CD14-positive monocyte (primary cell): Measurements from ENCODE around the gene MBD5. TPM values are rescaled to one million over a fixed set of nuclear protein-coding genes. Genes with fewer than 3 reads are reported as not detected.

Experiments
- DNase-seq, 3 donors: peaks; one replicate each; pipeline ENCODE4 v3.0.0-alpha.2; 2011 to 2022
- H2AFZ ChIP-seq: 2 replicates; pipeline ENCODE4 v1.6.0; 2012; ENCODE audit warnings: mild to moderate bottlenecking, low read depth, low read length, inconsistent platforms; ENCODE audit not compliant: insufficient read depth, poor library complexity, severe bottlenecking
- H3K27ac ChIP-seq, 2 donors: 1 replicate in 1 of 2; 2 replicates in 1 of 2; pipeline ENCODE4 v1.5.1; 2012 to 2013; ENCODE audit warnings: low read length in 2 of 2, control low read depth in 1 of 2, inconsistent platforms in 1 of 2, low read depth in 1 of 2, mild to moderate bottlenecking in 1 of 2
- H3K27me3 ChIP-seq, 2 donors: one replicate each; pipeline versions ENCODE4 v1.6.0 to v1.6.1; 2011 to 2013; ENCODE audit warnings: low read length in 2 of 2; ENCODE audit not compliant: control insufficient read depth in 2 of 2, insufficient read depth in 2 of 2
- H3K36me3 ChIP-seq, 2 donors: replicated peaks in 1 of 2; 1 replicate in 1 of 2; 2 replicates in 1 of 2; pipeline versions ENCODE4 v1.5.1 to v1.6.1; 2012 to 2013; ENCODE audit warnings: low read length in 2 of 2, control low read depth in 1 of 2, inconsistent platforms in 1 of 2, mild to moderate bottlenecking in 1 of 2; ENCODE audit not compliant: insufficient read depth in 2 of 2, control insufficient read depth in 1 of 2
- H3K4me1 ChIP-seq, 2 donors: 1 replicate in 1 of 2; 2 replicates in 1 of 2; pipeline versions ENCODE4 v1.5.1 to v1.6.1; 2012 to 2013; ENCODE audit warnings: low read length in 2 of 2, control low read depth in 1 of 2, inconsistent platforms in 1 of 2, mild to moderate bottlenecking in 1 of 2, moderate library complexity in 1 of 2; ENCODE audit not compliant: insufficient read depth in 2 of 2, control insufficient read depth in 1 of 2
- H3K4me2 ChIP-seq: replicated peaks from 2 replicates; pipeline ENCODE3; 2012; ENCODE audit warnings: low read length, moderate library complexity, mild to moderate bottlenecking; ENCODE audit not compliant: poor library complexity, severe bottlenecking; ENCODE audit errors: extremely low read depth
- H3K4me3 ChIP-seq, 3 experiments: fragments of 200-600 bp in 1 of 3; sonication (generic) in 1 of 3; replicated peaks in 1 of 3; 1 replicate in 2 of 3; 2 replicates in 1 of 3; pipeline ENCODE4 v1.5.1; 2011 to 2013; ENCODE audit warnings: low read length in 3 of 3, mild to moderate bottlenecking in 3 of 3, control low read depth in 2 of 3, low read depth in 2 of 3, inconsistent platforms in 1 of 3, moderate library complexity in 1 of 3
- H3K79me2 ChIP-seq: 2 replicates; pipeline ENCODE4 v1.6.0; 2012; ENCODE audit warnings: mild to moderate bottlenecking, control low read depth, inconsistent platforms, low read length, moderate library complexity; ENCODE audit not compliant: insufficient read depth
- H3K9ac ChIP-seq: 2 replicates; pipeline ENCODE4 v1.6.0; 2017; ENCODE audit warnings: low read length, mild to moderate bottlenecking; ENCODE audit not compliant: insufficient read depth, poor library complexity, severe bottlenecking
- H3K9me3 ChIP-seq, 2 donors: replicated peaks in 1 of 2; 1 replicate in 1 of 2; 2 replicates in 1 of 2; pipeline versions ENCODE4 v1.5.1 to v1.6.1; 2012 to 2013; ENCODE audit warnings: low read length in 2 of 2, control low read depth in 1 of 2; ENCODE audit not compliant: control insufficient read depth in 1 of 2, insufficient read depth in 1 of 2
- H4K20me1 ChIP-seq: 2 replicates; pipeline ENCODE4 v1.6.0; 2012; ENCODE audit warnings: mild to moderate bottlenecking, low read length, control low read depth, moderate library complexity; ENCODE audit not compliant: insufficient read depth
- H3K27ac Mint-ChIP-seq, 7 donors: one replicate each; pipeline ENCODE4 v1.8.0; 2020; ENCODE audit warnings: mild to moderate bottlenecking in 7 of 7, mixed read lengths in 7 of 7, moderate library complexity in 6 of 7, inconsistent platforms in 2 of 7
- H3K27me3 Mint-ChIP-seq, 3 donors: one replicate each; pipeline ENCODE4 v1.8.0; 2021 to 2022; ENCODE audit warnings: low read depth in 3 of 3, mild to moderate bottlenecking in 3 of 3, mixed read lengths in 3 of 3, moderate library complexity in 3 of 3, inconsistent platforms in 1 of 3
- H3K36me3 Mint-ChIP-seq, 2 donors: one replicate each; pipeline ENCODE4 v1.8.0; 2020; ENCODE audit warnings: mixed read lengths in 2 of 2, inconsistent platforms in 1 of 2, mild to moderate bottlenecking in 1 of 2
- H3K4me1 Mint-ChIP-seq: one replicate; pipeline ENCODE4 v1.8.0; 2020; ENCODE audit warnings: mild to moderate bottlenecking, mixed read lengths
- H3K4me3 Mint-ChIP-seq, 2 donors: one replicate each; pipeline ENCODE4 v1.8.0; 2020; ENCODE audit warnings: mild to moderate bottlenecking in 2 of 2, mixed read lengths in 2 of 2, moderate library complexity in 1 of 2
- H3K9me3 Mint-ChIP-seq, 7 donors: one replicate each; pipeline ENCODE4 v1.8.0; 2020 to 2022; ENCODE audit warnings: mixed read lengths in 7 of 7, mild to moderate bottlenecking in 6 of 7, moderate library complexity in 6 of 7, inconsistent platforms in 2 of 7
- WGBS: methylation state at CpG from one replicate; pipeline ENCODE4 v1.1.5; 2013; ENCODE audit warnings: missing lambda C conversion rate; ENCODE audit not compliant: insufficient coverage; 5-methylcytosine and 5-hydroxymethylcytosine counted together
- intact Hi-C, 2 donors: fragments of 100-400 bp; cut with micrococcal nuclease; formaldehyde crosslinking; loops; one replicate each; pipeline versions ENCODE4 v1.15.0 to v1.15.1; 2023
- polyA plus RNA-seq, 3 donors: library from polyadenylated mRNA; depleted of rRNA in 1 of 3; unstranded in 2 of 3; stranded (reverse) in 1 of 3; fragments of 300-500 nt in 2 of 3; fragments of >200 nt in 1 of 3; fragmentation: Illumina TruSeq in 2 of 3; gene quantifications; 1 replicate in 2 of 3; 2 replicates in 1 of 3; pipeline ENCODE4 v1.2.3, GENCODE V29; 2012 to 2021
- TF ChIP-seq, protein P1 (sequence below): fragments of 200-600 bp; IDR thresholded peaks from one replicate; pipeline ENCODE4 v1.8.0; 2022; ENCODE audit warnings: antibody characterized with exemption, mild to moderate bottlenecking

The MBD5 gene
- polyA plus RNA-seq, 3 donors, result 2.3 to 5.7 (median 3.5) TPM

DNA sequence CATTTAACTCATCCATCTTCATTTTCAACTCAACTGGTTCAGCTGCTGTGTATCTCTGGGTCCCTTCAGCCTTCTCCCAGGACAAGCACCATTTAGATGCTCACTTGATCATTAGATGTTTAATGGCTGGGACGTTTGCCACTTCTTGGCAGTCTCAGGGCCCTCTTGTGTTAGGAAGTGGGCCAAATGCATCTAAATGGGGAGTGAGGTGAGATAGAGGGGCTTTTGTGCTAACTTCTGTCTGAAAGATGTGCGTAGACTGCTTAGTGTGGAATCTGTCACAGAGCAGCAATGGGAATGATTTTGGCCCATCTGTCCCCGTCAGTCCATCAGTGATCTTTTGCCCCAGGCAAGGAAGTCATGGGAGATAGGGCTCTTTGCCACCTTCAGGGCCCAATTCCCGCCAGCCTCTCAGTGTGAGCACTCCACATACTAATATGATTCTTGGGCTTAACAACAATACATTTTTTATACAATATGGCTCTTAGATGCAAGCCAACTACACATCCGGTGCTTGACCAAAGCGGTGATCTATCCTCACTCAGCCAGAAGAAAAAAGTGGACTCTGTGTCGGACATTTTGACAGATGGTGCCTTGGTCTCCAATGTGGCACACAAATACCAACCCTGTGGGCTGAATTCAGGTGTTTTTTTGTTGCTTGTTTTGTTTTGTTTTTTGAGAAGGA is 528.0 kb downstream of the MBD5 start:
- Mint-ChIP-seq H3K27me3 (peaks cover 1 to 8% (median 5%) of the 10 kb centered on the region in 3 donors), H3K4me1 (peaks cover 36% of the 10 kb centered on the region), H3K36me3 (no peaks in the 10 kb centered on the region), H3K27ac (peak overlapping the region in 1 of 7 donors; percentile 21), H3K9me3 (peaks cover 0 to 7% (median 0%) of the 10 kb centered on the region in 7 donors), H3K4me3 (no peak overlapping the region)
- TF ChIP-seq, protein P1, sequence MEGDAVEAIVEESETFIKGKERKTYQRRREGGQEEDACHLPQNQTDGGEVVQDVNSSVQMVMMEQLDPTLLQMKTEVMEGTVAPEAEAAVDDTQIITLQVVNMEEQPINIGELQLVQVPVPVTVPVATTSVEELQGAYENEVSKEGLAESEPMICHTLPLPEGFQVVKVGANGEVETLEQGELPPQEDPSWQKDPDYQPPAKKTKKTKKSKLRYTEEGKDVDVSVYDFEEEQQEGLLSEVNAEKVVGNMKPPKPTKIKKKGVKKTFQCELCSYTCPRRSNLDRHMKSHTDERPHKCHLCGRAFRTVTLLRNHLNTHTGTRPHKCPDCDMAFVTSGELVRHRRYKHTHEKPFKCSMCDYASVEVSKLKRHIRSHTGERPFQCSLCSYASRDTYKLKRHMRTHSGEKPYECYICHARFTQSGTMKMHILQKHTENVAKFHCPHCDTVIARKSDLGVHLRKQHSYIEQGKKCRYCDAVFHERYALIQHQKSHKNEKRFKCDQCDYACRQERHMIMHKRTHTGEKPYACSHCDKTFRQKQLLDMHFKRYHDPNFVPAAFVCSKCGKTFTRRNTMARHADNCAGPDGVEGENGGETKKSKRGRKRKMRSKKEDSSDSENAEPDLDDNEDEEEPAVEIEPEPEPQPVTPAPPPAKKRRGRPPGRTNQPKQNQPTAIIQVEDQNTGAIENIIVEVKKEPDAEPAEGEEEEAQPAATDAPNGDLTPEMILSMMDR, result no peak
- intact Hi-C loops, result no loop called here
- Histone ChIP-seq H3K27ac (no peak overlapping the region), H3K4me2 (no peak overlapping the region), H3K79me2 (no peaks in the 10 kb centered on the region), H3K36me3 (no peaks in the 10 kb centered on the region), H3K27me3 (no peaks in the 10 kb centered on the region), H3K4me3 (no peak overlapping the region), H3K9ac (no peak overlapping the region), H2AFZ (no peak overlapping the region), H3K4me1 (peaks cover 31 to 36% of the 10 kb centered on the region in 2 donors), H3K9me3 (no peaks in the 10 kb centered on the region), H4K20me1 (no peaks in the 10 kb centered on the region)
- no peak for DNase-seq
- 95% methylated on average over 6 of the region's 7 CpGs for WGBS

DNA sequence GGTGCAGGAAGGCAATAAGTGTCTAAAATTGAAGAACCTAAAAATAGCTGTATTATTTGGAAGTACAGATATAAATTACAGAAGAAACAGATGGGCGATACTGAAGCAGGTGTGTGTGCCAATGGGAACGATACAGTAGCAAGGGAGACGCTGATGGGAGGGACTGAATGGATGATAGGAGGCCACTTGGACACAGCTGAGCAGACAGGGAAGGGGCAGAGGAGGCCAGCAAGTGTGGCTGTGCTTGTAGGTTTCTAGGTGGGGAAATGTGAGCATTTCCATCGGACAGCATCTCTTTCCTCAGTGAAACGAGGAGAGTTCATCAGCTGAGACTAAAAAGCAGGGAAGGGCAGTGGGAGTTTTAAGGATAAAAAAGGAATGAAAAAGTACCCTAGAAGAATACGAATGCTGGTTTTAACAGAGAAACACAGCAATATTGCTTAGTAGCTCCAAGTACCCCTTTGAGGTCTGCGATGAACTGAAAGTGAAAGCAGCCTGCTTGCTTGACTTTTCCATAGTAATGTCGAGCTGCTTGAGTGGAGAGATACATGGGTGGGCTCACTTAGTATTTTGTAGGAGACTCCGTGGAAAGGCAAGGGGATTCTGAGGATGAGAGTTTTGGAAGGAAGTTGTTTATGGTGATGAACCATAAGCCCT is 531.9 kb downstream of the MBD5 start:
- WGBS, result 4% methylated on average over 9 of the region's 9 CpGs
- Mint-ChIP-seq H3K4me3 (no peak overlapping the region), H3K4me1 (peaks cover 5% of the 10 kb centered on the region), H3K27me3 (peaks cover 1 to 12% (median 3%) of the 10 kb centered on the region in 3 donors), H3K36me3 (no peaks in the 10 kb centered on the region), H3K9me3 (peaks cover 0 to 5% (median 0%) of the 10 kb centered on the region in 7 donors), H3K27ac (no peak overlapping the region)
- Histone ChIP-seq H3K9me3 (no peaks in the 10 kb centered on the region), H2AFZ (peak overlapping the region; percentile 83), H3K27ac (peak overlapping the region in 1 of 2 donors; percentile 57), H3K4me3 (peak overlapping the region; percentile 46 to 99 (median 73)), H3K27me3 (no peaks in the 10 kb centered on the region), H3K79me2 (no peaks in the 10 kb centered on the region), H3K36me3 (no peaks in the 10 kb centered on the region), H3K4me1 (peaks cover 4 to 7% of the 10 kb centered on the region in 2 donors), H4K20me1 (no peaks in the 10 kb centered on the region), H3K9ac (peak overlapping the region; percentile 56), H3K4me2 (peak overlapping the region; percentile 84)
- intact Hi-C loops, result no loop called here
- TF ChIP-seq, protein P1, result no peak
- DNase-seq, result peak; percentile 14 to 32 (median 15)
